Right cardiac atrium (tissue), 5 donors: Measurements from ENCODE around the gene MIOX. TPM values are rescaled to one million over a fixed set of nuclear protein-coding genes. Genes with fewer than 3 reads are reported as not detected.

Source experiments
- ATAC-seq, 2 donors: fragments of 200-7000 bp; cut with Tn5 transposase; one replicate each; pipeline versions ENCODE4 v1.8.0 to v1.9.1; 2020; ENCODE audit warnings: moderate library complexity in 2 of 2, mild to moderate bottlenecking in 1 of 2
- DNase-seq, 3 donors: peaks; one replicate each; pipeline ENCODE4 v3.0.0-alpha.2; 2020
- H3K27ac ChIP-seq: one replicate; pipeline ENCODE4 v1.5.1; 2013; ENCODE audit warnings: mild to moderate bottlenecking, low read length, control low read depth, moderate library complexity
- H3K27me3 ChIP-seq: one replicate; pipeline ENCODE4 v1.6.1; 2013; ENCODE audit not compliant: control insufficient read depth, insufficient read depth
- H3K4me1 ChIP-seq: one replicate; pipeline ENCODE4 v1.6.1; 2013; ENCODE audit warnings: low read length; ENCODE audit not compliant: control insufficient read depth, insufficient read depth
- H3K4me3 ChIP-seq: one replicate; pipeline ENCODE4 v1.5.1; 2013; ENCODE audit warnings: low read length, control low read depth
- H3K9me3 ChIP-seq: one replicate; pipeline ENCODE4 v1.6.1; 2013; ENCODE audit warnings: low read length; ENCODE audit not compliant: control insufficient read depth
- WGBS: extraction: QIAGEN DNeasy Blood & Tissue Kit; methylation state at CpG from one replicate; pipeline ENCODE4 v1.1.7; 2013; 5-methylcytosine and 5-hydroxymethylcytosine counted together
- intact Hi-C, 4 donors: fragments of 100-400 bp; cut with DNase I; formaldehyde crosslinking; loops; one replicate each; pipeline versions ENCODE4 v1.11.0 to v1.14.0; 2022 to 2023
- polyA plus RNA-seq: library from polyadenylated mRNA; stranded (reverse); fragments of 200-250 nt; gene quantifications from one replicate; pipeline ENCODE4 v1.2.3, GENCODE V29; 2013
- total RNA-seq, 4 donors: library from RNA; stranded (reverse); fragmentation: NEBNext Ultra II Directional; extraction: Animal tissue kit (Norgen Biotek cat#: 25700); gene quantifications; one replicate each; pipeline ENCODE4 v1.2.1, GENCODE V29; 2021
- donor health status: healthy with polysubstance abuse.
- donor health status: DM: no; HTN: yes; CAD: no.
- donor health status: DM: no; HTN: no; CAD: no.
- donor health status: DM: no; HTN: yes; CAD: no; lungs with severe emphysema.
- donor health status: DM: yes; HTN: yes; CAD: no.

Gene MIOX
- total and polyA plus RNA-seq, 5 donors = not detected

GRCh38 chr22:50526834-50527801, 40.5 kb downstream of the MIOX start:
- ATAC-seq (peak; percentile 3 to 5), DNase-seq (peak; percentile 76 to 87 (median 86))
- H3K9me3 ChIP-seq = no peaks in the 10 kb centered on the region
- H3K4me1 ChIP-seq = no peaks in the 10 kb centered on the region
- WGBS = 45% methylated on average over 29 of the region's 29 CpGs
- peak overlapping the region; percentile 64 for H3K4me3 ChIP-seq
- intact Hi-C loops = no loop called here
- H3K27ac ChIP-seq = peak overlapping the region; percentile 84
- no peaks in the 10 kb centered on the region for H3K27me3 ChIP-seq

GRCh38 chr22:50527921-50528681, 41.4 kb downstream of the MIOX start:
- ATAC-seq (no peak), DNase-seq (peak in 2 of 3 donors; percentile 57 to 59)
- Histone ChIP-seq H3K4me3 (no peak overlapping the region), H3K9me3 (no peaks in the 10 kb centered on the region), H3K4me1 (no peaks in the 10 kb centered on the region), H3K27me3 (no peaks in the 10 kb centered on the region), H3K27ac (no peak overlapping the region)
- intact Hi-C loops = no loop called here
- WGBS = 90% methylated on average over 18 of the region's 18 CpGs

- Histone ChIP-seq H3K27me3 (no peaks in the 10 kb centered on the region), H3K4me1 (no peaks in the 10 kb centered on the region), H3K9me3 (no peaks in the 10 kb centered on the region), H3K4me3 (peak overlapping the region; percentile 59), H3K27ac (peak overlapping the region; percentile 89)
- ATAC-seq (no peak), DNase-seq (peak in 2 of 3 donors; percentile 47 to 56)
- WGBS = 59% methylated on average over 15 of the region's 15 CpGs
- intact Hi-C loops = no loop called here
Observed at GRCh38 chr22:50528682-50529415, 42.2 kb downstream of the MIOX start.

DNA sequence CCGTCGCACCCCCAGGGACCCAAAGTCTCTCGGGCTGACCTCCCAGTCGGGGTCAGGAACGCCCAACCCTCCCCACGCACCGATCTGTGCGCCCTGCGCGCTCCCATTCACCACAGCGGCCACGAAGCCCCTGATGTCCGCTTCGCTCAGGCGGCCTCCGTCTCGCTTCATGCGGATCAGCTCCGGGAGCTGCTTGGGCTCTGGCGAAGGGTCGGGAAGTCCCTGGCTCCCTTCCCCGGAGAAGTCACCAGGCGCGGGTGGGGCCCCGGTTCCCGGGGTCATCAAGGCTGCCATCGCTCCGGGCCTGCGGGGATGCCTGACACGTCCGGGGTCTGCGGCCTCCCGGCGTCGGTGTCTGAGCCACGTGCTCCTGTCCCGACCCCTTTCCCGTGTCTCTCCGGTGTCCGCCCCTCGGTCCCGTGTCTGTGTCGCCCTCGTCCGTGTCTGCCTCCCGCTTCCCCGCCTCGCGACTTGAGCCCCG, 42.8 kb downstream of the MIOX start:
- Histone ChIP-seq H3K27me3 (no peaks in the 10 kb centered on the region), H3K4me1 (no peaks in the 10 kb centered on the region), H3K27ac (peak overlapping the region; percentile 89), H3K4me3 (peak overlapping the region; percentile 59), H3K9me3 (no peaks in the 10 kb centered on the region)
- WGBS = 10% methylated on average over 50 of the region's 50 CpGs
- no peak for ATAC-seq
- intact Hi-C loops = no loop called here
- DNase-seq = peak in 2 of 3 donors; percentile 59 to 80

- peak within 1 kb of the TSS; percentile 89 for H3K27ac ChIP-seq
- intact Hi-C loops = no loop called here
- DNase-seq (peak; percentile 92 to 95 (median 95)), ATAC-seq (peak; percentile 51 to 55)
- peak within 1 kb of the TSS; percentile 59 for H3K4me3 ChIP-seq
- no peaks in the 10 kb centered on the region for H3K27me3 ChIP-seq
- WGBS = 1% methylated on average over 92 of the region's 92 CpGs
- no peaks in the 10 kb centered on the region for H3K9me3 ChIP-seq
- no peaks in the 10 kb centered on the region for H3K4me1 ChIP-seq
Observed at GRCh38 chr22:50529897-50530579, 43.4 kb downstream of the MIOX start, which contains the start of gene TYMP. Gene TYMP (minus strand): TSS chr22:50530012. CDS start chr22:50529709, 303 bp downstream.

- intact Hi-C loops = no loop called here
- H3K4me1 ChIP-seq = no peaks in the 10 kb centered on the region
Observed at GRCh38 chr22:50530580-50530876, 43.9 kb downstream of the MIOX start.

DNA sequence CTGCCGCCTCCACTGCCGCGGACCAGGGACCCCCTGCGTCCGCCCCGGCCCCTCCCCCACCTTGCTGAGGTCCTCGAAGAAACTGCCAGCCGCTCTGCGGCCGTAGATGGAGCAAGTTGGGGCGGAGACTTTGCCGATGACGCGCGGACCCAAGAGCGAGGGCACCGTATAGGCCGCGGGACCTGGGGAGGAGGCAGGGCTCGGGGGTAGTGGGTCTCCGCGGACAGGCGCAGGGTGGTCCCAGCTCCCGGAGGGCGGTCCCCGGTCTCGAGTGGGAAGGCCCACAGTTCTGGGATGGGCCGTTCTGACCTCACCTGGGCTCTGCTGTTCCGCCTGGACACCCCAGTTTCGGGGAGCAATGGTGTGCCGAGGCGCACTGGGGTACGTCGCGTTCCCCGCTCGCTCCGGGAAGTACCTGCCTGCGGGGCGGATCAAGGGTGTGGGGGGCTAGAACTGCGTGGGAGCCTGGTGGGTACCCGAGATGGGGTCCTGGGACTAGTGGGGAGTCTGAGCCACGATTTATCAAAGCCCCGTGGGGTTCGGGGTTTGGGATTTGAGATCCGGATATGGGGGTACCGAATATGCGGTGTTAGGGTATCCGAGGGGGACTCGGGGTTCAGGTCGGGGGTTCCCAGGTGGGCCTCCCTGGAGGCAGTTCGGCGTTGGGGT, 44.4 kb downstream of the MIOX start:
- peak; percentile 93 to 96 (median 96) for DNase-seq
- no peaks in the 10 kb centered on the region for H3K27me3 ChIP-seq
- intact Hi-C loops = no loop called here
- 4% methylated on average over 53 of the region's 53 CpGs for WGBS
- ATAC-seq = peak; percentile 61 to 67
- peak overlapping the region; percentile 89 for H3K27ac ChIP-seq
- H3K4me3 ChIP-seq = peak overlapping the region; percentile 59
- no peaks in the 10 kb centered on the region for H3K9me3 ChIP-seq
- no peaks in the 10 kb centered on the region for H3K4me1 ChIP-seq

More at GRCh38 chr22:50530580-50530876, 43.9 kb downstream of the MIOX start:
- H3K9me3 ChIP-seq = no peaks in the 10 kb centered on the region
- ATAC-seq (peak in 1 of 2 donors; percentile 0), DNase-seq (no peak)
- H3K4me3 ChIP-seq = peak overlapping the region; percentile 59
- 2% methylated on average over 21 of the region's 21 CpGs for WGBS
- no peaks in the 10 kb centered on the region for H3K27me3 ChIP-seq
- H3K27ac ChIP-seq = peak overlapping the region; percentile 89

GRCh38 chr22:50531546-50531961, 44.9 kb downstream of the MIOX start:
- DNase-seq = peak; percentile 74 to 89 (median 86)
- Histone ChIP-seq H3K4me3 (peak overlapping the region; percentile 59), H3K9me3 (no peaks in the 10 kb centered on the region), H3K4me1 (no peaks in the 10 kb centered on the region), H3K27me3 (no peaks in the 10 kb centered on the region), H3K27ac (peak overlapping the region; percentile 70)
- WGBS = under 1% methylated on average over 44 of the region's 44 CpGs
- intact Hi-C loops = no loop called here
- ATAC-seq = peak; percentile 20 to 32

GRCh38 chr22:50531962-50532674, 45.5 kb downstream of the MIOX start:
- peak; percentile 65 to 68 for ATAC-seq
- Histone ChIP-seq H3K27ac (peak overlapping the region; percentile 70), H3K4me1 (no peaks in the 10 kb centered on the region), H3K9me3 (no peaks in the 10 kb centered on the region), H3K4me3 (peak overlapping the region; percentile 59), H3K27me3 (no peaks in the 10 kb centered on the region)
- peak; percentile 90 to 95 (median 94) for DNase-seq
- intact Hi-C loops = no loop called here
- 2% methylated on average over 56 of the region's 56 CpGs for WGBS
